HG03097 (cell line): Measurements from ENCODE around the gene CETN3.

Source experiments
- ATAC-seq: cut with Tn5 transposase; IDR thresholded peaks from one replicate; pipeline ENCODE4 v1.9.1; 2021; ENCODE audit not compliant: unreplicated experiment, low FRiP score

Gene CETN3

GRCh38 chr5:90409318-90410177 lies at the start of gene CETN3:
TSS of gene CETN3 (minus strand) at chr5:90409756. CDS start at chr5:90409661, 95 bp downstream.
- ATAC-seq = peak; percentile 94

- no peak for ATAC-seq
These were observed 37.4 kb upstream of the CETN3 start for GRCh38 chr5:90446961-90447360.

GRCh38 chr5:90440644-90441043 lies 31.1 kb upstream of the CETN3 start:
- no peak for ATAC-seq

GRCh38 chr5:90438100-90438499 lies 28.5 kb upstream of the CETN3 start:
- no peak for ATAC-seq

- ATAC-seq = no peak
These were observed 28.1 kb upstream of the CETN3 start for GRCh38 chr5:90437663-90438062.

- ATAC-seq = no peak
These were observed 24.7 kb upstream of the CETN3 start for GRCh38 chr5:90434116-90434714.

- no peak for ATAC-seq
These were observed 14.7 kb upstream of the CETN3 start for GRCh38 chr5:90424245-90424644.

- no peak for ATAC-seq
These were observed 11.6 kb upstream of the CETN3 start for GRCh38 chr5:90421136-90421535.

- no peak for ATAC-seq
These were observed 8.7 kb upstream of the CETN3 start for GRCh38 chr5:90418214-90418613.

GRCh38 chr5:90410178-90410762 lies 714 bp upstream of the CETN3 start:
- ATAC-seq = no peak

GRCh38 chr5:90408571-90409317 lies 812 bp downstream of the CETN3 start:
- ATAC-seq = no peak

GRCh38 chr5:90406466-90406865 lies 3.1 kb downstream of the CETN3 start:
- ATAC-seq = no peak

GRCh38 chr5:90402521-90403255 lies 6.9 kb downstream of the CETN3 start:
- no peak for ATAC-seq

GRCh38 chr5:90399251-90399650 lies 10.3 kb downstream of the CETN3 start:
- no peak for ATAC-seq

- ATAC-seq = no peak
These were observed 10.8 kb downstream of the CETN3 start for GRCh38 chr5:90398726-90399125.

- ATAC-seq = no peak
These were observed 14.6 kb downstream of the CETN3 start for GRCh38 chr5:90395005-90395404.

GRCh38 chr5:90390928-90391327 lies 18.6 kb downstream of the CETN3 start:
- no peak for ATAC-seq

GRCh38 chr5:90390326-90390725 lies 19.2 kb downstream of the CETN3 start:
- no peak for ATAC-seq

GRCh38 chr5:90387508-90387907 lies 22.0 kb downstream of the CETN3 start:
- ATAC-seq = no peak

GRCh38 chr5:90386099-90386710 lies 23.4 kb downstream of the CETN3 start:
- ATAC-seq = no peak
